K562 (cell line): ENCODE measurements around the gene CXorf65.

Experiments
- CBX8 ChIP-seq: fragments of 200-600 bp; sonication (generic); IDR thresholded peaks from 2 replicates; pipeline ENCODE4 v1.6.1; 2012; ENCODE audit warnings: borderline replicate concordance, mixed run types, low read depth, mild to moderate bottlenecking, moderate library complexity, mixed read lengths, low read length, control low read depth, inconsistent platforms; ENCODE audit not compliant: poor library complexity, severe bottlenecking; ENCODE audit errors: extremely low read depth
- ELF4 ChIP-seq: fragments of 450-650 bp; formaldehyde crosslinking; IDR thresholded peaks from 2 replicates; pipeline ENCODE4 v1.4.0; 2022; ENCODE audit warnings: missing genetic modification characterization
- FOSL1 ChIP-seq: fragments of 200-800 bp; sonication (Bioruptor generic); conservative IDR thresholded peaks from 2 replicates; pipeline ENCODE4 v1.6.1; 2016; ENCODE audit warnings: missing genetic modification characterization, missing compliant biosample characterization
- MCM5 ChIP-seq: fragments of 450-650 bp; IDR thresholded peaks from 2 replicates; pipeline ENCODE4 v1.6.1; 2016; ENCODE audit warnings: low read depth
- MLX ChIP-seq, 2 experiments: fragments of 450-650 bp in 1 of 2; sonication (generic) in 1 of 2; formaldehyde crosslinking; conservative IDR thresholded peaks; 2 replicates each; pipeline versions ENCODE4 v1.4.0 to v1.8.1; 2020 to 2022; ENCODE audit warnings: mild to moderate bottlenecking in 1 of 2, missing genetic modification reagents in 1 of 2
- SPI1 ChIP-seq: IDR thresholded peaks from 2 replicates; pipeline ENCODE4 v1.6.1; 2011; ENCODE audit warnings: low read depth, low read length, control low read depth, borderline replicate concordance
- TAF1 ChIP-seq: IDR thresholded peaks from 2 replicates; pipeline ENCODE4 v1.6.1; 2011; ENCODE audit warnings: mild to moderate bottlenecking, low read length, moderate library complexity; ENCODE audit not compliant: insufficient read depth, control insufficient read depth, severe bottlenecking; ENCODE audit errors: extremely low read depth
- ZBTB26 ChIP-seq: fragments of 450-650 bp; formaldehyde crosslinking; IDR thresholded peaks from 2 replicates; pipeline ENCODE4 v1.4.0; 2022; ENCODE audit warnings: missing genetic modification characterization
- TF ChIP-seq, protein P1 (sequence below): sonication (generic); formaldehyde crosslinking; IDR thresholded peaks from 2 replicates; pipeline ENCODE4 v1.8.0; 2022; ENCODE audit warnings: missing genetic modification reagents, mild to moderate bottlenecking, moderate library complexity, borderline replicate concordance
- TF ChIP-seq, protein P2 (sequence below): fragments of 450-650 bp; IDR thresholded peaks from 2 replicates; pipeline ENCODE4 v1.6.1; 2016; ENCODE audit warnings: mild to moderate bottlenecking, moderate library complexity

GRCh38 chrX:71147496-71148277 lies 41.1 kb upstream of the CXorf65 start:
- TF ChIP-seq, protein P1, sequence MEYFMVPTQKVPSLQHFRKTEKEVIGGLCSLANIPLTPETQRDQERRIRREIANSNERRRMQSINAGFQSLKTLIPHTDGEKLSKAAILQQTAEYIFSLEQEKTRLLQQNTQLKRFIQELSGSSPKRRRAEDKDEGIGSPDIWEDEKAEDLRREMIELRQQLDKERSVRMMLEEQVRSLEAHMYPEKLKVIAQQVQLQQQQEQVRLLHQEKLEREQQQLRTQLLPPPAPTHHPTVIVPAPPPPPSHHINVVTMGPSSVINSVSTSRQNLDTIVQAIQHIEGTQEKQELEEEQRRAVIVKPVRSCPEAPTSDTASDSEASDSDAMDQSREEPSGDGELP (CRISPR knock-in tag) = no peak
- TF ChIP-seq MCM5 (no peak), ELF4 (CRISPR knock-in tag) (no peak), MLX (CRISPR knock-in tag; conservative IDR thresholded peaks at IDR 0.05) (no peak), TAF1 (no peak), FOSL1 (tag) (no peak), SPI1 (no peak), ZBTB26 (CRISPR knock-in tag) (no peak), CBX8 (no peak)
- TF ChIP-seq, protein P2, sequence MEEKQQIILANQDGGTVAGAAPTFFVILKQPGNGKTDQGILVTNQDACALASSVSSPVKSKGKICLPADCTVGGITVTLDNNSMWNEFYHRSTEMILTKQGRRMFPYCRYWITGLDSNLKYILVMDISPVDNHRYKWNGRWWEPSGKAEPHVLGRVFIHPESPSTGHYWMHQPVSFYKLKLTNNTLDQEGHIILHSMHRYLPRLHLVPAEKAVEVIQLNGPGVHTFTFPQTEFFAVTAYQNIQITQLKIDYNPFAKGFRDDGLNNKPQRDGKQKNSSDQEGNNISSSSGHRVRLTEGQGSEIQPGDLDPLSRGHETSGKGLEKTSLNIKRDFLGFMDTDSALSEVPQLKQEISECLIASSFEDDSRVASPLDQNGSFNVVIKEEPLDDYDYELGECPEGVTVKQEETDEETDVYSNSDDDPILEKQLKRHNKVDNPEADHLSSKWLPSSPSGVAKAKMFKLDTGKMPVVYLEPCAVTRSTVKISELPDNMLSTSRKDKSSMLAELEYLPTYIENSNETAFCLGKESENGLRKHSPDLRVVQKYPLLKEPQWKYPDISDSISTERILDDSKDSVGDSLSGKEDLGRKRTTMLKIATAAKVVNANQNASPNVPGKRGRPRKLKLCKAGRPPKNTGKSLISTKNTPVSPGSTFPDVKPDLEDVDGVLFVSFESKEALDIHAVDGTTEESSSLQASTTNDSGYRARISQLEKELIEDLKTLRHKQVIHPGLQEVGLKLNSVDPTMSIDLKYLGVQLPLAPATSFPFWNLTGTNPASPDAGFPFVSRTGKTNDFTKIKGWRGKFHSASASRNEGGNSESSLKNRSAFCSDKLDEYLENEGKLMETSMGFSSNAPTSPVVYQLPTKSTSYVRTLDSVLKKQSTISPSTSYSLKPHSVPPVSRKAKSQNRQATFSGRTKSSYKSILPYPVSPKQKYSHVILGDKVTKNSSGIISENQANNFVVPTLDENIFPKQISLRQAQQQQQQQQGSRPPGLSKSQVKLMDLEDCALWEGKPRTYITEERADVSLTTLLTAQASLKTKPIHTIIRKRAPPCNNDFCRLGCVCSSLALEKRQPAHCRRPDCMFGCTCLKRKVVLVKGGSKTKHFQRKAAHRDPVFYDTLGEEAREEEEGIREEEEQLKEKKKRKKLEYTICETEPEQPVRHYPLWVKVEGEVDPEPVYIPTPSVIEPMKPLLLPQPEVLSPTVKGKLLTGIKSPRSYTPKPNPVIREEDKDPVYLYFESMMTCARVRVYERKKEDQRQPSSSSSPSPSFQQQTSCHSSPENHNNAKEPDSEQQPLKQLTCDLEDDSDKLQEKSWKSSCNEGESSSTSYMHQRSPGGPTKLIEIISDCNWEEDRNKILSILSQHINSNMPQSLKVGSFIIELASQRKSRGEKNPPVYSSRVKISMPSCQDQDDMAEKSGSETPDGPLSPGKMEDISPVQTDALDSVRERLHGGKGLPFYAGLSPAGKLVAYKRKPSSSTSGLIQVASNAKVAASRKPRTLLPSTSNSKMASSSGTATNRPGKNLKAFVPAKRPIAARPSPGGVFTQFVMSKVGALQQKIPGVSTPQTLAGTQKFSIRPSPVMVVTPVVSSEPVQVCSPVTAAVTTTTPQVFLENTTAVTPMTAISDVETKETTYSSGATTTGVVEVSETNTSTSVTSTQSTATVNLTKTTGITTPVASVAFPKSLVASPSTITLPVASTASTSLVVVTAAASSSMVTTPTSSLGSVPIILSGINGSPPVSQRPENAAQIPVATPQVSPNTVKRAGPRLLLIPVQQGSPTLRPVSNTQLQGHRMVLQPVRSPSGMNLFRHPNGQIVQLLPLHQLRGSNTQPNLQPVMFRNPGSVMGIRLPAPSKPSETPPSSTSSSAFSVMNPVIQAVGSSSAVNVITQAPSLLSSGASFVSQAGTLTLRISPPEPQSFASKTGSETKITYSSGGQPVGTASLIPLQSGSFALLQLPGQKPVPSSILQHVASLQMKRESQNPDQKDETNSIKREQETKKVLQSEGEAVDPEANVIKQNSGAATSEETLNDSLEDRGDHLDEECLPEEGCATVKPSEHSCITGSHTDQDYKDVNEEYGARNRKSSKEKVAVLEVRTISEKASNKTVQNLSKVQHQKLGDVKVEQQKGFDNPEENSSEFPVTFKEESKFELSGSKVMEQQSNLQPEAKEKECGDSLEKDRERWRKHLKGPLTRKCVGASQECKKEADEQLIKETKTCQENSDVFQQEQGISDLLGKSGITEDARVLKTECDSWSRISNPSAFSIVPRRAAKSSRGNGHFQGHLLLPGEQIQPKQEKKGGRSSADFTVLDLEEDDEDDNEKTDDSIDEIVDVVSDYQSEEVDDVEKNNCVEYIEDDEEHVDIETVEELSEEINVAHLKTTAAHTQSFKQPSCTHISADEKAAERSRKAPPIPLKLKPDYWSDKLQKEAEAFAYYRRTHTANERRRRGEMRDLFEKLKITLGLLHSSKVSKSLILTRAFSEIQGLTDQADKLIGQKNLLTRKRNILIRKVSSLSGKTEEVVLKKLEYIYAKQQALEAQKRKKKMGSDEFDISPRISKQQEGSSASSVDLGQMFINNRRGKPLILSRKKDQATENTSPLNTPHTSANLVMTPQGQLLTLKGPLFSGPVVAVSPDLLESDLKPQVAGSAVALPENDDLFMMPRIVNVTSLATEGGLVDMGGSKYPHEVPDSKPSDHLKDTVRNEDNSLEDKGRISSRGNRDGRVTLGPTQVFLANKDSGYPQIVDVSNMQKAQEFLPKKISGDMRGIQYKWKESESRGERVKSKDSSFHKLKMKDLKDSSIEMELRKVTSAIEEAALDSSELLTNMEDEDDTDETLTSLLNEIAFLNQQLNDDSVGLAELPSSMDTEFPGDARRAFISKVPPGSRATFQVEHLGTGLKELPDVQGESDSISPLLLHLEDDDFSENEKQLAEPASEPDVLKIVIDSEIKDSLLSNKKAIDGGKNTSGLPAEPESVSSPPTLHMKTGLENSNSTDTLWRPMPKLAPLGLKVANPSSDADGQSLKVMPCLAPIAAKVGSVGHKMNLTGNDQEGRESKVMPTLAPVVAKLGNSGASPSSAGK = no peak
